Panc1 (cell line): ENCODE results near the gene PKD1L1.

Source experiments
- POLR2AphosphoS5 ChIP-seq: IDR thresholded peaks from 2 replicates; pipeline ENCODE4 v1.6.1; 2012; ENCODE audit warnings: mild to moderate bottlenecking, low read depth, low read length, moderate library complexity
- TF ChIP-seq, protein P1 (sequence below): fragments of 450-650 bp; IDR thresholded peaks from 2 replicates; pipeline ENCODE4 v1.5.1; 2017; ENCODE audit warnings: mild to moderate bottlenecking

DNA sequence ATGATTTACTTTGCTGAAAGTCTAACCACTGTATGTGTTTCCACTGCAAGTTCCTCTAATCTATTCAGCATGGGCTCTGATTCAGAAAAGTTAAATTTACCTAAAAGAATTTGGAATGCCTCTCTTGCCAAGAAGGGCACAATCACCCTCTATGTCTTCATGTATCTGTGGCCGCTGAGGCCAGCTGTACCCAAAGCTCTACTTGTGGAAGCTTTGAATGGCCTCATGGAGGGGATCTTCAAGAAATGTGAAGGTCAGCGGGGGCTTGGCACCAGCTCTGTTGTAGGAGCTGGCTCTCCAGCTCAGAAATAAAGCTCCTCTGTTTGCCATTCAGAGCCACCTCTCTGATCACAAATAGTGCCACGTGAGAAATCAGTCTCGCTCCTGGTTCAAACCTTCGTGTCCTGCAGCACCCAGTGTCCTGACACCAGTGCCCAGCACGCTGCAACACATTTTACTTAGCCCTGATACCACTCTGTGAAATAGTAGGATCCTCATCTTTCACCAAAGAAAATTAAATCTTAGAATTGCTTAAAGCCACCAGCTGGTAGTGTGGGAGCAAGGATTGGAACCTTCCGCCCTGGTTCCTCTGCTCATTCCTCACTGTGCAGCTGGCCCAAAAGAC, 61.1 kb downstream of the PKD1L1 start:
- TF ChIP-seq, protein P1, sequence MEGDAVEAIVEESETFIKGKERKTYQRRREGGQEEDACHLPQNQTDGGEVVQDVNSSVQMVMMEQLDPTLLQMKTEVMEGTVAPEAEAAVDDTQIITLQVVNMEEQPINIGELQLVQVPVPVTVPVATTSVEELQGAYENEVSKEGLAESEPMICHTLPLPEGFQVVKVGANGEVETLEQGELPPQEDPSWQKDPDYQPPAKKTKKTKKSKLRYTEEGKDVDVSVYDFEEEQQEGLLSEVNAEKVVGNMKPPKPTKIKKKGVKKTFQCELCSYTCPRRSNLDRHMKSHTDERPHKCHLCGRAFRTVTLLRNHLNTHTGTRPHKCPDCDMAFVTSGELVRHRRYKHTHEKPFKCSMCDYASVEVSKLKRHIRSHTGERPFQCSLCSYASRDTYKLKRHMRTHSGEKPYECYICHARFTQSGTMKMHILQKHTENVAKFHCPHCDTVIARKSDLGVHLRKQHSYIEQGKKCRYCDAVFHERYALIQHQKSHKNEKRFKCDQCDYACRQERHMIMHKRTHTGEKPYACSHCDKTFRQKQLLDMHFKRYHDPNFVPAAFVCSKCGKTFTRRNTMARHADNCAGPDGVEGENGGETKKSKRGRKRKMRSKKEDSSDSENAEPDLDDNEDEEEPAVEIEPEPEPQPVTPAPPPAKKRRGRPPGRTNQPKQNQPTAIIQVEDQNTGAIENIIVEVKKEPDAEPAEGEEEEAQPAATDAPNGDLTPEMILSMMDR: no peak
- no peak for TF ChIP-seq POLR2AphosphoS5
